ENCODE results near the gene AFAP1.

DNA sequence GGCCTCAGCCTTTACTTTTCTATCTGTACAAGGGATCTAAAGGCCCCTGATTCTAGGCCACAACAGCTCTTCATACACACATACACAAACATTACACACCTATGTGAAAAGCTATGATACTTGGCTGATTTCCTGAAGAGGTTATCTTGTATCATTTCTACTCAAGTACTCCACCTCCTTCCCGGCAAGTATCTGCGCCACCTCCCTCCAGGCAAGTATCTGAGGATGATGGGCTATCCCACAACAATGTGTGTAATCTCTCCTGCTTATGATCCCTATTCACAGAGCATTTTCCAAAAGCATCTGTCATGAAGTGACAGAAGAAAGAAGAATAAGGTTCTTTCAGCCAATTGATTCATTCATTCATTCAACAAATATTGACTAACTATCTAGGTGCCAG lies 36.8 kb downstream of the AFAP1 start:
- TF ChIP-seq SUZ12 (IDR thresholded peaks at IDR 0.05; ENCODE audit: extremely low read depth, insufficient read depth, insufficient read length): no peak
- TF ChIP-seq ZNF274 (IDR thresholded peaks at IDR 0.05; ENCODE audit: low read depth, low read length): no peak
